Testis (tissue), 3 donors: Measurements from ENCODE around the gene RNF227. TPM values are rescaled to one million over a fixed set of nuclear protein-coding genes. Genes with fewer than 3 reads are reported as not detected.
A peak's percentile ranks its signal among the peaks of the same experiment; 100 is the strongest.

ENCODE experiments used
- DNase-seq: peaks from one replicate; pipeline ENCODE4 v3.0.0-alpha.2; 2019
- H3K27ac ChIP-seq, 2 donors: fragments of 200-600 bp; sonication (generic); one replicate each; pipeline ENCODE4 v1.5.1; 2019
- H3K27me3 ChIP-seq: fragments of 200-600 bp; sonication (generic); one replicate; pipeline ENCODE4 v1.5.1; 2019
- H3K36me3 ChIP-seq: fragments of 200-600 bp; sonication (generic); one replicate; pipeline ENCODE4 v1.5.1; 2017; ENCODE audit warnings: low read depth; ENCODE audit errors: missing control alignments
- H3K4me1 ChIP-seq: fragments of 200-600 bp; sonication (generic); one replicate; pipeline ENCODE4 v1.5.1; 2019
- H3K4me3 ChIP-seq, 2 donors: fragments of 200-600 bp; sonication (generic); one replicate each; pipeline ENCODE4 v1.5.1; 2017 to 2019
- H3K9me3 ChIP-seq: fragments of 200-600 bp; sonication (generic); one replicate; pipeline ENCODE4 v1.5.1; 2017
- POLR2A ChIP-seq: fragments of 450-650 bp; IDR thresholded peaks from one replicate; pipeline ENCODE4 v1.6.1; 2017; ENCODE audit warnings: antibody characterized with exemption, mild to moderate bottlenecking, moderate library complexity
- WGBS, 2 donors: methylation state at CpG; one replicate each; pipeline ENCODE4 v1.1.5; 2018; 5-methylcytosine and 5-hydroxymethylcytosine counted together
- intact Hi-C: fragments of 100-400 bp; cut with DNase I; formaldehyde crosslinking; loops from one replicate; pipeline ENCODE4 v1.15.1; 2023; ENCODE audit warnings: low total_unique reads
- polyA plus RNA-seq: library from polyadenylated mRNA; stranded (reverse); fragments of 350-450 nt; fragmentation: Illumina TruSeq; extraction: RNeasy Lipid Tissue Mini Kit (QIAGEN cat#74804); gene quantifications from one replicate; pipeline ENCODE4 v1.2.3, GENCODE V29; 2014; ENCODE audit warnings: low read depth, low replicate concordance; ENCODE audit not compliant: insufficient read depth
- total RNA-seq, 2 donors: library from RNA; depleted of rRNA; stranded (reverse); fragments of >200 nt; gene quantifications; one replicate each; pipeline ENCODE4 v1.2.3, GENCODE V29; 2016
- TF ChIP-seq, protein P1 (sequence below), 3 experiments: fragments of 450-650 bp in 2 of 3; fragments of 200-600 bp in 1 of 3; sonication (generic) in 1 of 3; IDR thresholded peaks; one replicate each; pipeline ENCODE4 v1.5.1; 2016 to 2019; ENCODE audit warnings: antibody characterized with exemption in 3 of 3, mild to moderate bottlenecking in 2 of 3, moderate library complexity in 1 of 3

Gene RNF227
- total and polyA plus RNA-seq, 3 donors from 2014 or later: 6.5 to 27.9 (median 16.2) TPM

DNA sequence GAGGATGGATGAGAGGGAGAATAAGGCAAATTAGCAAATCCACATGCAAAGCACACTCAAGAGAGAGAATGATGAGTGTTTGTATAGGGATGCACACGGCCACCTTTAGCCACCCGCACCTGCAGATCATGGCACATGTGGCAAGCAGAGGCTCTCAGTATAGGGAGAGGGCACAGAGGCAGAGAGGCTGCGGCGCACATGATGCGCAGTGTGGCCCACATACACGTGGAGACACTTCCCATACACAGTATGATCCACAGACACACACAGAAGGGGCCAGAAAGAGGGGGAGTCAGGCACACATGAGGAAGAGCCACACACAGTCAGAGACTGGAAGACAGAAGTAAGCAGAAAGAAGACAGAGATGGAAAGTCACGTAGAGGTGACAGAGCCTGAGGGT lies 34.0 kb downstream of the RNF227 start:
- Histone ChIP-seq H3K27ac (peak overlapping the region in 1 of 2 donors; percentile 87), H3K4me1 (peaks cover 23% of the 10 kb centered on the region), H3K36me3 (no peaks in the 10 kb centered on the region), H3K4me3 (no peak overlapping the region), H3K27me3 (no peaks in the 10 kb centered on the region), H3K9me3 (no peaks in the 10 kb centered on the region)
- 63 to 65% methylated on average over 7 of the region's 7 CpGs for WGBS, 2 donors
- intact Hi-C loops: no loop called here
- no peak for DNase-seq
- TF ChIP-seq, protein P1, sequence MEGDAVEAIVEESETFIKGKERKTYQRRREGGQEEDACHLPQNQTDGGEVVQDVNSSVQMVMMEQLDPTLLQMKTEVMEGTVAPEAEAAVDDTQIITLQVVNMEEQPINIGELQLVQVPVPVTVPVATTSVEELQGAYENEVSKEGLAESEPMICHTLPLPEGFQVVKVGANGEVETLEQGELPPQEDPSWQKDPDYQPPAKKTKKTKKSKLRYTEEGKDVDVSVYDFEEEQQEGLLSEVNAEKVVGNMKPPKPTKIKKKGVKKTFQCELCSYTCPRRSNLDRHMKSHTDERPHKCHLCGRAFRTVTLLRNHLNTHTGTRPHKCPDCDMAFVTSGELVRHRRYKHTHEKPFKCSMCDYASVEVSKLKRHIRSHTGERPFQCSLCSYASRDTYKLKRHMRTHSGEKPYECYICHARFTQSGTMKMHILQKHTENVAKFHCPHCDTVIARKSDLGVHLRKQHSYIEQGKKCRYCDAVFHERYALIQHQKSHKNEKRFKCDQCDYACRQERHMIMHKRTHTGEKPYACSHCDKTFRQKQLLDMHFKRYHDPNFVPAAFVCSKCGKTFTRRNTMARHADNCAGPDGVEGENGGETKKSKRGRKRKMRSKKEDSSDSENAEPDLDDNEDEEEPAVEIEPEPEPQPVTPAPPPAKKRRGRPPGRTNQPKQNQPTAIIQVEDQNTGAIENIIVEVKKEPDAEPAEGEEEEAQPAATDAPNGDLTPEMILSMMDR (IDR thresholded peaks at IDR 0.05): no peak
- no peak for TF ChIP-seq POLR2A

DNA sequence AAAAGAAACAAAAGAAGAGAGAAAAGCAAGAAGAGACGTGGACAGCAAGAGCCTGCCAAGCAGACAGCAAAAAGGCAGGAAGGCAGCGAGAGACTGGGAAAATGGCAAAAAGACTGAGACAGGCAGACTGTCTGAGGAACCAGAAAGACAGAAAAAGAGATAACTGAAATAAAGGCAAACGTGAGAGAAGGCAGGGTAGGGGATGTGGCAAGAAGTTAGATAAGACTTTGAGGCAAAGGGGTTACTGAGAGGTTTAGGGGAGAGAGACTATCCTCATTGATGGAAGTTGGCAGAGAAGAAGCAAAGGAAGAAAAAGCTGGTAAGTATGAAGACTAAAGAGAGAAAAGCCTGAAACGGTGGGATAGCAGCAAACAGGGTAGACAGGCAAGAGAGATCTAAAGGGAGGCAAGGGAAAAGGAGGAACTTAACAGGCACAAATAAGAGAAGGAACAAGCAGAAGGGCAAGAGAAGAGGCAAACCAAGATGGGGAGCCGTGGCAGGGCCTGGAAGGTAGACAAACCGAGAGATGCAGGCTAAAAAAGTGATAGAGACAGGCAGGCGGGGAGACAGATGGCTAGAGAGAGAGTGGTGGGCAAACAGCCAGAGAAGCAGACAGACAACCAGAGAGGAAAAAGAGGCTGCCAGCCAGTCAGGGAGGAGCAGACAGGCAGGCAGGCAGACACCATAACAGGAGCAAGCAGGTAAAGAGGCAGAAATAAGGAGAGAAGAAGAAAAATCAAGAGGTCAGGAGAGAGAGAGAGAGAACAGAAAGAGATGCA lies 34.6 kb downstream of the RNF227 start:
- DNase-seq: peak; percentile 49
- WGBS, 2 donors: 43 to 48% methylated on average over 7 of the region's 7 CpGs
- TF ChIP-seq, protein P1 (IDR thresholded peaks at IDR 0.05): no peak
- TF ChIP-seq POLR2A: no peak
- intact Hi-C loops: no loop called here
- H3K27ac ChIP-seq: peak overlapping the region in 1 of 2 donors; percentile 11
- peaks cover 17% of the 10 kb centered on the region for H3K4me1 ChIP-seq
- H3K4me3 ChIP-seq: no peak overlapping the region
- no peaks in the 10 kb centered on the region for H3K9me3 ChIP-seq
- no peaks in the 10 kb centered on the region for H3K36me3 ChIP-seq
- H3K27me3 ChIP-seq: no peaks in the 10 kb centered on the region

DNA sequence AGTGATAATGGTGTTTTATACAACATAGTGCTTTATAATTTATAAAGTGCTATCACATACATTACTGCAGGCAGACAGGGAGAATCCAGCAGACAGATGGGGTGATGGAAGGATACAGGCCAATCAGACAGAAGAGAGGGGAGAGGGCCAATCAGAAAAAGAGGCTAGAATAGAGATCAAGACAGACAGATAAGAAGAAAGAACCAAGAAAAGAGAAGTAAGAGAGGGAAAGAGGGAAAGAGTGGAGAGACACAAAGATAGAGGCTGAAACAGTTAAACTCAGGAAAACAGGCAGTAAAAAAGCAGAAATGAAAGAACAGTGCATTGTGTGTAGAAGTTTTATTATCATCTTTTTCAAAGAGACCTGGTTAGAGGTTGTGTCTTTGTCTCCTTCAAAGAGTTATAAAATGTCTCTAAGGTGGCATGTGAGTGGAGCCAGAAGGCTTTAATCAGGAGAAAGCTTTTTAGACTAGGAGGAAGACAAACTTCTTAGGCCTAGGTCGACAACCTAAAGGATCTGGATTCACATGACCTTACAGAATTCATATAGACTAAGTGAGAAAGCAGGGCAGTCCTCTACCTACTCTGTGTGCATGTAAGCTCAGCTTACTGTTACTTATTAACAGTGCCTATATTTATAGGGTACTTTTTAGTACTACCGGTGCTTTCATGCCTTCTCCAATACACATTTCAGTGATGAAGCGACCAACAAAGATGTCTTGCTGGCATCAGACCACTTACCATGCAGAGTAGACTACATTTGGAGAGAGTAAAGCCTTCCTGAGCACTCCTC lies 35.8 kb downstream of the RNF227 start:
- intact Hi-C loops: no loop called here
- H3K9me3 ChIP-seq: no peaks in the 10 kb centered on the region
- H3K4me1 ChIP-seq: peaks cover 11% of the 10 kb centered on the region
- no peaks in the 10 kb centered on the region for H3K36me3 ChIP-seq
- H3K27ac ChIP-seq: no peak overlapping the region
- DNase-seq: no peak
- no peaks in the 10 kb centered on the region for H3K27me3 ChIP-seq
- no peak overlapping the region for H3K4me3 ChIP-seq
- WGBS, 2 donors: 86 to 92% methylated on average over 3 of the region's 3 CpGs
- TF ChIP-seq POLR2A: no peak
- TF ChIP-seq, protein P1 (IDR thresholded peaks at IDR 0.05): no peak

DNA sequence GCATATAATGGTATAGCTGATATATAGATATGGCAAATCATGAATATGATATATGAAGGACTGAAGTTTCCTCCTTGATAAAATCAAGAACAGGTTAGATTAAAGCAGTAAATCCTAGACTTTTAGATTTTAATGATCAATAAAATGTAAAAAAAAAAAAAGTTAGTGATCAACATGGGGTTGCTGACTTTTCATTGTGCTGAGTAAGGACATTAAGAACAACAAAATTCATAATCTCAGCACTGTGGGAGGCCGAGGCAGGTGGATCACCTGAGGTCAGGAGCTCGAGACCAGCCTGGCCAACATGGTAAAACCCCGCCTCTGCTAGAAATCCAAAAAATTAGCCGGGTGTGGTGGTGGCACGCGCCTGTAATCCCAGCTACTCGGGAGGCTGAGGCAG lies 37.9 kb downstream of the RNF227 start:
- peaks cover 4% of the 10 kb centered on the region for H3K4me1 ChIP-seq
- intact Hi-C loops: no loop called here
- H3K9me3 ChIP-seq: no peaks in the 10 kb centered on the region
- H3K27ac ChIP-seq: no peak overlapping the region
- no peak for TF ChIP-seq POLR2A
- TF ChIP-seq, protein P1 (IDR thresholded peaks at IDR 0.05): no peak
- no peaks in the 10 kb centered on the region for H3K36me3 ChIP-seq
- H3K27me3 ChIP-seq: no peaks in the 10 kb centered on the region
- 86 to 94% methylated on average over 7 of the region's 7 CpGs for WGBS, 2 donors
- DNase-seq: no peak
- H3K4me3 ChIP-seq: no peak overlapping the region
